ENCODE measurements around the gene CLEC1B.
"Not testable (repeated sequence)": the region's sequence is repeated elsewhere in the genome, so short reads cannot be mapped to it uniquely, and the experiment has no call there.

Gene CLEC1B

GRCh38 chr12:10012630-10013330 is 13.9 kb upstream of the CLEC1B start:
- no peak for DNase-seq (ENCODE audit: low spot score)
- no peak for TF ChIP-seq CTCF (IDR thresholded peaks at IDR 0.05; ENCODE audit: extremely low read depth, missing control alignments)

GRCh38 chr12:10001171-10001776 is 2.4 kb upstream of the CLEC1B start:
- DNase-seq (ENCODE audit: low spot score), result no peak
- TF ChIP-seq CTCF (IDR thresholded peaks at IDR 0.05; ENCODE audit: extremely low read depth, missing control alignments), result no peak

DNA sequence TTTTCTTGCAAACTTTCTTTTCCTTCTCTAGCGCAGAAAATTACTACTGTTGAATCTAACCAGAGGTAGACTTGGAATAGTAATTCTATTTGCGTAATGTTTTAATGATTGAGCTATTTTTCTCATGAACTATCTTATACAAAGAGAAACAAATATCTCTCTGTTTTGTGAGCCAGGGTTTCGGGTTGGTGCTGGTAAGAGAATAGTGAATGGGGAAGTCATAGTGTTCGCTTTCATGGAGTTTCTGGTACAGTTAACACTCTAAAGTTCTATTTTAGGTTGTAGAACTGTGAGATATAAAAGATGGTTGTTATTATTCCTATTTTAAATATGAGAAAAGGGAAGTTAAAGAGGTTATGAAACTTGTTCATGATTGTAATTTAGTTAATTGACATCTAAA is 6.6 kb downstream of the CLEC1B start:
- no peak for TF ChIP-seq CTCF (IDR thresholded peaks at IDR 0.05; ENCODE audit: extremely low read depth, missing control alignments)
- DNase-seq (ENCODE audit: low spot score), result no peak

GRCh38 chr12:9991876-9992275 is 7.0 kb downstream of the CLEC1B start:
- DNase-seq (ENCODE audit: low spot score), result no peak

GRCh38 chr12:9980126-9980525 is 18.8 kb downstream of the CLEC1B start:
- no peak for TF ChIP-seq CTCF (IDR thresholded peaks at IDR 0.05; ENCODE audit: extremely low read depth, missing control alignments)
- DNase-seq (ENCODE audit: low spot score), result no peak

More at GRCh38 chr12:9991876-9992275, 7.0 kb downstream of the CLEC1B start:
- TF ChIP-seq CTCF (IDR thresholded peaks at IDR 0.05; ENCODE audit: extremely low read depth, missing control alignments), result no peak

- DNase-seq (ENCODE audit: low spot score), result no peak
- no peak for TF ChIP-seq CTCF (IDR thresholded peaks at IDR 0.05; ENCODE audit: extremely low read depth, missing control alignments)
Measured at GRCh38 chr12:9977916-9978315, 21.0 kb downstream of the CLEC1B start.

- not testable (repeated sequence) for DNase-seq (ENCODE audit: low spot score)
Measured at GRCh38 chr12:9976626-9977025, 22.3 kb downstream of the CLEC1B start.

DNA sequence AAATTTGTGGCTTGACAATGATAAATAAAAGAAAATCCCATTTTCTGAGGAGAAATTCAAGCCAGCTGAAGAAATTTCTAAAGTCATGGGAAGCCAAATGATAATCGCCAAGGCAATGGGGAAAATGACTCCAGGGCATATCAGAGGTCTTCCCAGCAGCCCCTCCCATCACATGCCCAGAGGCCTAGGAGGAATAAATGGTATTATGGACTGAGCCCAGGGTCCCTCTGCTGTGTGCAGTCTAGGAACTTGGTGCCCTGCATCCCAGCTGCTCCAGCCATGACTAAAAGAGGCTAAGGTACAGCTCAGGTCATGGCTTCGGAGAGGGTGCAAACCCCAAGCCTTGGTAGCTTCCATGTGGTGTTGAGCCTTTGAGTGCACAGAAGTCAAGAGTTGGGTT is 23.3 kb downstream of the CLEC1B start:
- no peak for TF ChIP-seq CTCF (IDR thresholded peaks at IDR 0.05; ENCODE audit: extremely low read depth, missing control alignments)
- no peak for DNase-seq (ENCODE audit: low spot score)

GRCh38 chr12:9974731-9975130 is 24.2 kb downstream of the CLEC1B start:
- DNase-seq (ENCODE audit: low spot score), result not testable (repeated sequence)
